ENCODE data around the gene PRIMA1. TPM values are rescaled to one million over a fixed set of nuclear protein-coding genes. Genes with fewer than 3 reads are reported as not detected.
A peak's percentile ranks its signal among the peaks of the same experiment; 100 is the strongest.

The PRIMA1 gene
- total RNA-seq, 1 experiment from 2014 or later = 2.3 TPM

GRCh38 chr14:93676416-93676958 is 111.8 kb downstream of the PRIMA1 start:
- no CpG with 5 or more reads among the region's 2 CpGs for WGBS (ENCODE audit: extremely low coverage, insufficient read length, low lambda C conversion rate)
- peaks cover 3 to 10% of the 10 kb centered on the region in 2 experiments; a peak in 2 of 4 replicates for H3K4me1 Mint-ChIP-seq
- no peaks in the 10 kb centered on the region for H4K20me1 ChIP-seq (ENCODE audit: control insufficient read depth, insufficient read depth, insufficient read length)
- TF ChIP-seq, protein P1, sequence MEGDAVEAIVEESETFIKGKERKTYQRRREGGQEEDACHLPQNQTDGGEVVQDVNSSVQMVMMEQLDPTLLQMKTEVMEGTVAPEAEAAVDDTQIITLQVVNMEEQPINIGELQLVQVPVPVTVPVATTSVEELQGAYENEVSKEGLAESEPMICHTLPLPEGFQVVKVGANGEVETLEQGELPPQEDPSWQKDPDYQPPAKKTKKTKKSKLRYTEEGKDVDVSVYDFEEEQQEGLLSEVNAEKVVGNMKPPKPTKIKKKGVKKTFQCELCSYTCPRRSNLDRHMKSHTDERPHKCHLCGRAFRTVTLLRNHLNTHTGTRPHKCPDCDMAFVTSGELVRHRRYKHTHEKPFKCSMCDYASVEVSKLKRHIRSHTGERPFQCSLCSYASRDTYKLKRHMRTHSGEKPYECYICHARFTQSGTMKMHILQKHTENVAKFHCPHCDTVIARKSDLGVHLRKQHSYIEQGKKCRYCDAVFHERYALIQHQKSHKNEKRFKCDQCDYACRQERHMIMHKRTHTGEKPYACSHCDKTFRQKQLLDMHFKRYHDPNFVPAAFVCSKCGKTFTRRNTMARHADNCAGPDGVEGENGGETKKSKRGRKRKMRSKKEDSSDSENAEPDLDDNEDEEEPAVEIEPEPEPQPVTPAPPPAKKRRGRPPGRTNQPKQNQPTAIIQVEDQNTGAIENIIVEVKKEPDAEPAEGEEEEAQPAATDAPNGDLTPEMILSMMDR (conservative IDR thresholded peaks at IDR 0.05) = no peak
- H3K4me3 Mint-ChIP-seq = no peak overlapping the region
- no peak overlapping the region for H2BK120ac ChIP-seq (ENCODE audit: low read depth, low read length, poor library complexity, severe bottlenecking)
- H3K27ac Mint-ChIP-seq = peak overlapping the region in 1 of 3 experiments; percentile 28; a peak in 1 of 7 replicates
- H3K9ac ChIP-seq (ENCODE audit: extremely low read depth, insufficient read length, low read length) = no peak overlapping the region
- DNase-seq = no peak
- no peak overlapping the region for H3K18ac ChIP-seq (ENCODE audit: insufficient read length, low read depth, low read length)
- no peaks in the 10 kb centered on the region for H3K27me3 ChIP-seq (ENCODE audit: insufficient read depth, low read length)
- H3K14ac ChIP-seq (ENCODE audit: insufficient read depth, low read length) = no peak overlapping the region
- H3K36me3 Mint-ChIP-seq (ENCODE audit: insufficient read depth in 1 of 3, low read depth in 3 of 3) = peaks cover 0 to 4% (median 0%) of the 10 kb centered on the region in 3 experiments; a peak in 4 of 7 replicates
- H4K8ac ChIP-seq (replicated peaks; ENCODE audit: insufficient read length, low read depth, low read length) = no peak overlapping the region
- H3K79me1 ChIP-seq (ENCODE audit: insufficient read depth, low read depth, low read length, poor library complexity, severe bottlenecking) = no peaks in the 10 kb centered on the region
- H3K27me3 Mint-ChIP-seq (ENCODE audit: low read depth) = no peaks in the 10 kb centered on the region
- no peaks in the 10 kb centered on the region for H3K9me3 ChIP-seq (ENCODE audit: control insufficient read depth, low read depth, low read length)
- no peak overlapping the region for H3K27ac ChIP-seq (ENCODE audit: insufficient read length, low read depth, low read length)
- H2BK20ac ChIP-seq (ENCODE audit: low read depth, low read length, poor library complexity, severe bottlenecking) = no peak overlapping the region
- no peaks in the 10 kb centered on the region for H3K4me1 ChIP-seq (ENCODE audit: insufficient read depth, low read length)
- H3K9me3 Mint-ChIP-seq = peaks cover 0 to 2% of the 10 kb centered on the region in 2 experiments; a peak in 1 of 5 replicates
- H3K4me2 ChIP-seq (ENCODE audit: insufficient read depth, insufficient read length, low read length) = no peak overlapping the region
- H3K79me2 ChIP-seq (ENCODE audit: insufficient read depth, low read length) = no peaks in the 10 kb centered on the region
- H2AFZ ChIP-seq (ENCODE audit: low read length) = no peak overlapping the region
- no peak overlapping the region for H4K5ac ChIP-seq (ENCODE audit: insufficient read length, low read depth, low read length)
- H3K4ac ChIP-seq (ENCODE audit: low read depth, low read length) = no peak overlapping the region
- no peak overlapping the region for H2BK15ac ChIP-seq (ENCODE audit: low read depth, low read length)
- no peaks in the 10 kb centered on the region for H3K23me2 ChIP-seq (ENCODE audit: insufficient read length, low read depth, low read length, poor library complexity, severe bottlenecking)
- H2AK5ac ChIP-seq (ENCODE audit: insufficient read length, low read length) = no peak overlapping the region
- no peak overlapping the region for H3T11ph ChIP-seq (ENCODE audit: low read length)
- H2BK5ac ChIP-seq (ENCODE audit: insufficient read length, low read length) = no peak overlapping the region
- H3K56ac ChIP-seq (ENCODE audit: insufficient read length, low read depth, low read length) = no peak overlapping the region
- no peak overlapping the region for H3K23ac ChIP-seq (ENCODE audit: insufficient read length, low read depth, low read length)
- H4K91ac ChIP-seq (ENCODE audit: insufficient read length, low read depth, low read length) = no peak overlapping the region
- H2BK12ac ChIP-seq (ENCODE audit: insufficient read length, low read depth, low read length) = no peak overlapping the region

All from H9 (cell line).